GM19463 (cell line): ENCODE measurements around the gene DNTT.
A peak's percentile ranks its signal among the peaks of the same experiment; 100 is the strongest.

Experiments
- ATAC-seq: cut with Tn5 transposase; IDR thresholded peaks from one replicate; pipeline ENCODE4 v1.9.1; 2021; ENCODE audit warnings: mild to moderate bottlenecking, moderate library complexity; ENCODE audit not compliant: unreplicated experiment

The DNTT gene

DNA sequence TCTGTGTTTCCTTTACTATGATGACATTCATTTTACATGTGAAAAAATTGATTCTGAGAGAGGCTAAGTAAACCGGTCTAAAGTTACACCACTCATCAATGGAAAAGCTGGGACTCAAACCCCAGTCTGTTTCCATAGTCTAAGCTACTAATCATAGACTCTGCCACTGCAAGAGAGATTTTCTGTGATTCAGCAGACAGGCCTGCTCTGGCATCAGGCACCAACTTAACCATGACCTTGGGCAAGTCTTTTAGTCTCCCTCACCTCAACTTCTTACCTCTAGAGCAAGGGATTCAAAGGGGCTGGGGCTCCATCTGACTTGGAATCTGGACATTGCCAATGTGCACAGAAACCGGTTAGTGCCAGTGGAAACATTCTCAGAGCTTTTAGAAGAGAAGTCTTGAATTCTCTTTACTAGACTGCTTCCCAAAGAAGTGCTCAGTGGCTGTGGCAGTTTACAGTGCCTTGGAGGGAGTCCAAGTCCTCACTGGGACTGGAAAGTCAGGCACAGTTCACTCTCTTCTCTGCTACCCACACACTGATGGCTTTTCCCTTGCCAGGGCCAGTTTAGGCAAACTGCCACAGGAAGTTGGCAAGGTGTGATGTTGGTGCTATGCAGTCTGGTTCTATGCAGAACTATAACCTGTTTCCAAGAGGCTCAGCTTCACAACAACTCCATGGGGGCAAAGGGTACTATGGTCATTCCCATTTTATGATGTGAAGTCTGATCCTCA, 28.4 kb upstream of the DNTT start:
- no peak for ATAC-seq

DNA sequence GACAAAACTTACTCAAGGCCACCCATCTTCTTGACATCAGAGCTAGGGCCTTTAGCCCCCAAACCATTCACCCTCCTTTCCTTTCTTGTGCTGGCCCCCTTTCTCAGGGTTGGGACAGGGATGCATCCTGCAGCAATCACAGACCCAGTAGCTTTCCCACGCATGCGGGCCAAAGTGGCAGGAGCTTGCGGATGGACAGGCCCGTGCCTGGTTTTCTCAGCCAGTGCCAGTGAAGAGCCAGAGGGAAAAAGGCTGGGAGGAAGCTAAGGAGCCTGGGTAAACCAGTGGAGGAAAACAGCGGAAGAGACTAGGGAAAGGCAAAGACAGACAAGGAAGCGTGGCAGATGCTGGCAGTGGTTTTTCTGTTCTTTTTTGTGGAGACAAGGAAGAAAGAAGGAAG, 27.8 kb upstream of the DNTT start:
- no peak for ATAC-seq

GRCh38 chr10:96276831-96277230, 27.4 kb upstream of the DNTT start:
- ATAC-seq: no peak

DNA sequence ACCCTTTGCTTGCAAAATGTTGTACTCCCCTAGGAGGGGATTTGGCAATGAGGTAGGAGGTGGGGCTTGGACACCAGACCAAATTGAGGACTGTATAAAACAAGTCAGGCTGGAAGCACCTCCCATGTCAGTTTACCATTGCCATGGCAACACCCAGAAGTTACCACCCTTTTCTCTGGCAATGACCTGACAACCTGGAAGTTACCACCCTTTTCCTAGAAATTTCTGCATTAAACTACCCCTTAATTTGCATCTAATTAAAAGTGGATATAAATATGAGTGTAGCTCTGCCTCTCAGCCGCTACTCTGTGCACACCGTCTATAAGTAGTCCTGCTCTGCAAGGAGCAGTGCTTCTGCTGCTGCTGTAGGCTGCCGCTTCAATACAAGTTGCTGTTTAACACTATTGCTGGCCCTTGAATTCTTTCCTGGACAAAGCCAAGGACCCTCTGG, 25.0 kb upstream of the DNTT start:
- no peak for ATAC-seq

DNA sequence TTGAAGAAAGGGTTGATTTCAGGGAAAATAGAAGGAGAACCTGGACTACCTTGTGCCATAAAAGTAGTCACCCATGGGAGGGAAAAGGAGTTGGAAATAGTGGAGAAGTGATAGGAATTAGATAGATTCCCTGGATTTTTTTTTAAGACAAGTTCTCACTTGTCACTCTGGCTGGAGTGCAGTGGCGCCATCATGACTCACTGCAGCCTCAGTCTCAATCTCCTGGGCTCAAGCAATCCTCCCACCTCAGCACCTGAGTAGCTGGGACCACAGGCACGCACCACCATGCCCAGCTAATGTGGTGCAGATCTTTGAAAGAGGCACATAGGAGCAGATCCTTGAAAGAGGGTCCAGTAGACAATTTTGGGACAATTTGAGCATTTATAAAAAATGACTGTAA, 23.4 kb upstream of the DNTT start:
- no peak for ATAC-seq

DNA sequence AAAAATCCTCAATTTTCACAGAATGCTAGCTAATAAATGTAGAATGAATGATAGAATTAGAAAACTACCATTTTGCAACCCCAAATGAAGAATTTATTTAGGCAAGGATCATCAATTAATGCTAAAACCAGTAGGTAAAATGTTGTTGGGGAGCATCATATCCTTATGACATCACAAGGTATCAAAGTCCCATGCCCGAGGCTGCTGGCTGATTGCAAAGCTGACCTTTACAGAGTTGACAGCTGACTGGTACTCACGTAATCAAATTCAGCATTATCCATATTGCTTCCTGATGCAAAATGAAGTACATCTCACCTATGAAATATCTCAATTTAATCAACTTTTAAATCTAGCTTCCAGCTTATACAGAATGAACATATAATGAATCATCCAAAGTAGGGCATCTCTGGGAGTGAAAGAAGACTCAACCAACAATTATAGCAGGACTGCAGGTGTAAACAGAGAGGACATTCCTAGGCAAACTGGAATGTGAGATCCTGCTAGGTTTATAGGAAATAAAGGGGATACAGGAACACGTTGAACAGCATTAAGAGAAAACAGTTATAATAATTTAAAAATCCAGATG, 22.7 kb upstream of the DNTT start:
- no peak for ATAC-seq

GRCh38 chr10:96283351-96283750, 20.9 kb upstream of the DNTT start:
- ATAC-seq: no peak

GRCh38 chr10:96283756-96284155, 20.5 kb upstream of the DNTT start:
- no peak for ATAC-seq

DNA sequence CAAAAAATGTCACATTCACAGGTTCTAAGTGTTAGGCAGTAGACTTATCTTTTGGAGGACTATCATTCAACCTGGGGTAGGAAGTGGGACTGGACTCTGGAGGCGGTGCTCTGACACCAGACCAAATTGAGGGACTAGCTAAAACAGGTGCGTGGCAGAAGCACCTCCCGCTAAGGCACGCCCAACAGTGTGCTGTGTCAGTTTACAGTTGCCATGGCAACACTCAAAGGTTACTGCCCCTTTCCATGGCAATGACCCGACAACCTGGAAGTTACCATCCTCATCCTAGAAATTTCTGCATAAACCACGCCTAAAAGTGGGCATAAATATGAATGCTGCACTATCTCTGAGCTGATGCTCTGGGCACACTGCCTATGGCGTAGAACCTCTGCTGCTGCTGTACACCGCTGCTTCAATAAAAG, 18.9 kb upstream of the DNTT start:
- no peak for ATAC-seq

- peak; percentile 56 for ATAC-seq
Measured at GRCh38 chr10:96287392-96288105, 16.7 kb upstream of the DNTT start.

- peak; percentile 47 for ATAC-seq
Measured at GRCh38 chr10:96288151-96288621, 16.0 kb upstream of the DNTT start.

- ATAC-seq: no peak
Measured at GRCh38 chr10:96289218-96289910, 14.9 kb upstream of the DNTT start.

DNA sequence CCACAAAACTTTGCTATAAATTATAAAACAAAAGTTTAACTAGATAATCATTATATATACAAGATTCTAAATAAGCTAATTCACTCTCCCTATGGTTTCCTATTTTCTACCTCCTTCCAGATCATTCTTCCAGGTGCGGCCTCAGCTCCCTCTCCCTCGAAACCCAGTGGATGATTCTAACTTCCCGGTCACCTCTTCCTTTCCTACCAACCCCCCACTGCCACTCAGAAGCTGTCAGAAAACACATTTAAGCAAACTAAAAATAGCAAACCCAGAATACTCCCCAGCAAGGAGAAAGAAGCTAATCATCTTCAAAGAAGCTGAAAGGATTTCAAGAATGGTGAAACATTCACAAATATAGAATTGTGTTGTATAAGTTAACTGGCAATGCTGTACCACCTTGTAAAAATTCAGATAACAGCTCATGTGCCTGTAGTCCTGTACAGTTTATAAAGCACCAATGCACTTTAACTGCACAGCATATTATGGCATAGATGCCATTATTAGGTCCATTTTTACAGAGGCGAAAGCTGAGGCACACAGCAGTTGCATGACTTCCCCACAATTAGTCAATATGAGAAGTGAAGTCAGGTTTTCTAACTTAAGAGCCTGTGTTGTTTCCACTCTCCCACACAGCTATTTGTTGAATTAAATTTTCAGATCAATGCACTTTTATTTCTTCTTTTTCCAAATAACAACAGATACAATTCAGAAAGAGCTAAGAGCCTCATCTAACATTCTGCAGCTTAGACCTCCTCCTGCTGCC, 13.7 kb upstream of the DNTT start:
- no peak for ATAC-seq

GRCh38 chr10:96292971-96293920, 11.0 kb upstream of the DNTT start:
- peak; percentile 66 for ATAC-seq

DNA sequence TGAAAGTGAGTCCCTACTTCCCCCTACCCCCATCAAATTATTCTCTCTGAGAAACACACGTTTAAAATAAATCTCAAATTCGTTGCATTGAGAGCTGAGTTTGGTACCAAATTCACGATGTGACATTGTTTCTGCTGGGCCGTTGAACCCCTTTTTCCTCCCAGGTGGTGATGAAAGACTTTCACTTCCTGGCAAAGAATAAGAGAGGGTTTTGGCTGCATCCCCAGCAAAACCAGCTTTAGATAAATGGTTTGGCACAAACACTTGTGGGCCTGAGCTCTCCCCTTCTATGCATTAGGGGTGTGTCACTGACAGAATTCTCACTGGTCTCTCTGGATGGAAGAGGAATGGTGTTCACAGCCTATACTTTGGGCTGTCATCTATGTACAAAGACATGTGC, 8.8 kb upstream of the DNTT start:
- no peak for ATAC-seq

DNA sequence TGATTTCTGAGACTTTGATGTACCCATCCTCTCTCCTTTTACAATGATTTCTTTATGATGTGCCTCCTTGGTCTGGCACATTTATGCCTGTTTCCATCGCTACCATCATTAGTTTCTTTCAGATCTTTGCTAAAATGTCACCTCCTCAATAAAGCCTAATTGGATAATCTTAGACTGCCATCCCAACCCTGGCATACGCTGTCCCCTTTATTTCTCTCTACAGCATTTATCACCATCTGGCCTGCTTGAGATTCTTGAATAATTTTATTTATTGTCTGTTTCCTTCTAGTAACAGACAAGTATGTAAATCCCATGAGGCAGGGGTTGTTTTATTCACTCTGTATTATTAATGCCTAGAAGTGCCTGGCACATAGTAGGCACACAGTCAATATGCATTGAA, 6.7 kb upstream of the DNTT start:
- ATAC-seq: no peak

DNA sequence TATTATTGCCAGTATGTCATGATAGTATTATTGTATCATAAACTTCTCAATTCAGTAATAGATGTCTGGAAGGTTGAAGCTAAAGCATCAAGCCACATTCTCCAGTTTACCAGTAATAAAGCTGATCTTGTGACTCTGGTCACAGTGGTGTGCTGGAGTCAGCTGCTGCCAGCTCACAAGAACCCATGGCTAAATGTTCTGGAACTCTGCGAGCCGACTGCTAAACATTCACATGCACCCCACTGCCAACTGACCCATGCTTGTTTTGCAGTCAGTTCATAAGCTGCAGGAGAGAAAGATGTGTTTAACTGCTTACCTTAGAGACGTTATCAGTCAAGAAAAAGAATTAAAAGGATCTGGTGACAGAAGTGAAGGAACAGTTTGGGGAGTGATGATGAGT, 5.9 kb upstream of the DNTT start:
- no peak for ATAC-seq

- ATAC-seq: no peak
Measured at GRCh38 chr10:96299383-96299782, 4.9 kb upstream of the DNTT start.

GRCh38 chr10:96301616-96302015, 2.6 kb upstream of the DNTT start:
- no peak for ATAC-seq

GRCh38 chr10:96305019-96305418, 785 bp downstream of the DNTT start:
- no peak for ATAC-seq
